Activated naive CD4-positive, alpha-beta T cell treated with anti-CD3 and anti-CD28 coated beads for 36 hours (primary cell): ENCODE results near the gene MNX1. TPM values are rescaled to one million over a fixed set of nuclear protein-coding genes. Genes with fewer than 3 reads are reported as not detected.

Experiments used
- CTCF ChIA-PET: fragments of 350-600 bp; sonication (Branson Sonifier 250); formaldehyde crosslinking; loops from one replicate; lab custom pipeline; 2021; ENCODE audit warnings: antibody characterized with exemption; lab: Charles Lee
- DNase-seq: peaks from one replicate; pipeline ENCODE4 v3.0.0-alpha.2; 2020
- H3K27ac Mint-ChIP-seq: one replicate; pipeline ENCODE4 v1.8.0; 2021; ENCODE audit warnings: mild to moderate bottlenecking, mixed read lengths
- H3K27me3 Mint-ChIP-seq: one replicate; pipeline ENCODE4 v1.8.0; 2021; ENCODE audit warnings: low read depth, mixed read lengths
- H3K36me3 Mint-ChIP-seq: one replicate; pipeline ENCODE4 v1.8.0; 2021; ENCODE audit warnings: low read depth, mixed read lengths
- H3K4me1 Mint-ChIP-seq: one replicate; pipeline ENCODE4 v1.8.0; 2021; ENCODE audit warnings: low read depth, mixed read lengths
- H3K4me3 Mint-ChIP-seq: one replicate; pipeline ENCODE4 v1.8.0; 2021; ENCODE audit warnings: mild to moderate bottlenecking, moderate library complexity, mixed read lengths
- H3K9me3 Mint-ChIP-seq: one replicate; pipeline ENCODE4 v1.8.0; 2021; ENCODE audit warnings: mixed read lengths
- intact Hi-C: fragments of 100-400 bp; cut with micrococcal nuclease; formaldehyde crosslinking; loops from one replicate; pipeline ENCODE4 v1.15.1; 2023
- total RNA-seq, 2 experiments: library from RNA; stranded (reverse); gene quantifications; one replicate each; pipeline ENCODE4 v1.2.3, GENCODE V29; 2021

Gene MNX1
- total RNA-seq, 2 experiments from 2014 or later, result 0.10 TPM; not detected in 1

- DNase-seq, result no peak
- Mint-ChIP-seq H3K27ac (no peak overlapping the region), H3K27me3 (peaks cover 71% of the 10 kb centered on the region), H3K9me3 (no peaks in the 10 kb centered on the region), H3K4me3 (no peak overlapping the region), H3K4me1 (peaks cover 28% of the 10 kb centered on the region), H3K36me3 (no peaks in the 10 kb centered on the region)
- CTCF ChIA-PET, result interaction anchor here (0.7 kb wide), 1 partner anchor 8 kb away, joined by 3 read pairs; no protein-coding TSS in a partner anchor
- intact Hi-C loops, result loop anchor here (5.0 kb wide), 2 partner anchors 384 to 689 kb away; no protein-coding TSS in a partner anchor
Observed at GRCh38 chr7:157002819-157003421, 7.5 kb downstream of the MNX1 start.

GRCh38 chr7:157001920-157002818, 8.3 kb downstream of the MNX1 start:
- no peak overlapping the region for H3K4me3 Mint-ChIP-seq
- H3K27me3 Mint-ChIP-seq, result peaks cover 68% of the 10 kb centered on the region
- no peak overlapping the region for H3K27ac Mint-ChIP-seq
- H3K4me1 Mint-ChIP-seq, result peaks cover 28% of the 10 kb centered on the region
- no peaks in the 10 kb centered on the region for H3K36me3 Mint-ChIP-seq
- CTCF ChIA-PET, result interaction anchor here (0.7 kb wide), 1 partner anchor 9 kb away, joined by 3 read pairs; no protein-coding TSS in a partner anchor
- H3K9me3 Mint-ChIP-seq, result no peaks in the 10 kb centered on the region
- DNase-seq, result no peak
- intact Hi-C loops, result loop anchor here (5.0 kb wide), 2 partner anchors 385 to 690 kb away; no protein-coding TSS in a partner anchor

GRCh38 chr7:157000741-157001653, 9.5 kb downstream of the MNX1 start:
- Mint-ChIP-seq H3K36me3 (no peaks in the 10 kb centered on the region), H3K27ac (no peak overlapping the region), H3K4me3 (peak overlapping the region; percentile 40), H3K9me3 (no peaks in the 10 kb centered on the region), H3K27me3 (peaks cover 68% of the 10 kb centered on the region), H3K4me1 (peaks cover 28% of the 10 kb centered on the region)
- DNase-seq, result no peak
- intact Hi-C loops, result loop anchor here (5.0 kb wide), 2 partner anchors 386 to 691 kb away; no protein-coding TSS in a partner anchor
- CTCF ChIA-PET, result no interaction called here

GRCh38 chr7:156999958-157000726, 10.3 kb downstream of the MNX1 start:
- H3K9me3 Mint-ChIP-seq, result no peaks in the 10 kb centered on the region
- peak overlapping the region; percentile 68 for H3K4me3 Mint-ChIP-seq
- H3K4me1 Mint-ChIP-seq, result peaks cover 28% of the 10 kb centered on the region
- H3K36me3 Mint-ChIP-seq, result no peaks in the 10 kb centered on the region
- CTCF ChIA-PET, result no interaction called here
- H3K27ac Mint-ChIP-seq, result no peak overlapping the region
- DNase-seq, result no peak
- H3K27me3 Mint-ChIP-seq, result peaks cover 71% of the 10 kb centered on the region
- intact Hi-C loops, result loop anchor here (5.0 kb wide), 2 partner anchors 387 to 692 kb away; no protein-coding TSS in a partner anchor

- Mint-ChIP-seq H3K27me3 (peaks cover 62% of the 10 kb centered on the region), H3K4me3 (peak overlapping the region; percentile 52), H3K9me3 (no peaks in the 10 kb centered on the region), H3K4me1 (peaks cover 19% of the 10 kb centered on the region), H3K36me3 (no peaks in the 10 kb centered on the region), H3K27ac (no peak overlapping the region)
- CTCF ChIA-PET, result interaction anchor here (0.7 kb wide), 1 partner anchor 44 kb away, joined by 3 read pairs; no protein-coding TSS in a partner anchor
- intact Hi-C loops, result no loop called here
- no peak for DNase-seq
Observed at GRCh38 chr7:156998988-156999957, 11.2 kb downstream of the MNX1 start.

GRCh38 chr7:156994417-156994816, 16.0 kb downstream of the MNX1 start:
- no peak overlapping the region for H3K27ac Mint-ChIP-seq
- H3K36me3 Mint-ChIP-seq, result no peaks in the 10 kb centered on the region
- peaks cover 38% of the 10 kb centered on the region for H3K27me3 Mint-ChIP-seq
- intact Hi-C loops, result no loop called here
- H3K9me3 Mint-ChIP-seq, result no peaks in the 10 kb centered on the region
- CTCF ChIA-PET, result interaction anchor here (0.7 kb wide), 1 partner anchor 226 kb away, joined by 3 read pairs; no protein-coding TSS in a partner anchor
- H3K4me3 Mint-ChIP-seq, result no peak overlapping the region
- no peaks in the 10 kb centered on the region for H3K4me1 Mint-ChIP-seq
- DNase-seq, result no peak

- peaks cover 34% of the 10 kb centered on the region for H3K27me3 Mint-ChIP-seq
- no peak for DNase-seq
- no peaks in the 10 kb centered on the region for H3K4me1 Mint-ChIP-seq
- H3K4me3 Mint-ChIP-seq, result no peak overlapping the region
- no peaks in the 10 kb centered on the region for H3K36me3 Mint-ChIP-seq
- intact Hi-C loops, result no loop called here
- H3K9me3 Mint-ChIP-seq, result no peaks in the 10 kb centered on the region
- CTCF ChIA-PET, result interaction anchor here (0.7 kb wide), 1 partner anchor 226 kb away, joined by 3 read pairs; no protein-coding TSS in a partner anchor
- no peak overlapping the region for H3K27ac Mint-ChIP-seq
Observed at GRCh38 chr7:156993925-156994235, 16.6 kb downstream of the MNX1 start.

GRCh38 chr7:156993021-156993924, 17.2 kb downstream of the MNX1 start:
- intact Hi-C loops, result no loop called here
- H3K4me3 Mint-ChIP-seq, result no peak overlapping the region
- no peaks in the 10 kb centered on the region for H3K36me3 Mint-ChIP-seq
- no peak overlapping the region for H3K27ac Mint-ChIP-seq
- no peaks in the 10 kb centered on the region for H3K9me3 Mint-ChIP-seq
- no peak for DNase-seq
- H3K4me1 Mint-ChIP-seq, result no peaks in the 10 kb centered on the region
- CTCF ChIA-PET, result no interaction called here
- H3K27me3 Mint-ChIP-seq, result peaks cover 29% of the 10 kb centered on the region

- DNase-seq, result no peak
- no peaks in the 10 kb centered on the region for H3K4me1 Mint-ChIP-seq
- CTCF ChIA-PET, result interaction anchor here (0.6 to 1.1 kb wide), 4 partner anchors 10 to 72 kb away, joined by 3 to 4 read pairs (median 3); no protein-coding TSS in a partner anchor
- no peak overlapping the region for H3K27ac Mint-ChIP-seq
- peaks cover 7% of the 10 kb centered on the region for H3K27me3 Mint-ChIP-seq
- no peaks in the 10 kb centered on the region for H3K9me3 Mint-ChIP-seq
- H3K4me3 Mint-ChIP-seq, result no peak overlapping the region
- intact Hi-C loops, result no loop called here
- H3K36me3 Mint-ChIP-seq, result no peaks in the 10 kb centered on the region
Observed at GRCh38 chr7:156989766-156990535, 20.5 kb downstream of the MNX1 start.
